SK-N-SH (cell line): ENCODE measurements around the gene ZNF816. TPM values are rescaled to one million over a fixed set of nuclear protein-coding genes. Genes with fewer than 3 reads are reported as not detected.
A peak's percentile ranks its signal among the peaks of the same experiment; 100 is the strongest.

Experiments used
- CTCF ChIA-PET: fragments of 300-600, 350-600 bp; formaldehyde crosslinking; extraction: SDS; loops from one replicate; lab custom pipeline; 2021; lab: Yijun Ruan, JAX
- POLR2A ChIA-PET: fragments of 350-600 bp; sonication (Branson Sonifier 250); formaldehyde crosslinking; extraction: SDS; loops from one replicate; lab custom pipeline; 2020; ENCODE audit warnings: antibody characterized with exemption, inconsistent platforms; lab: Yijun Ruan, JAX
- DNase-seq: peaks from one replicate; pipeline ENCODE4 v3.0.0; 2012
- H2AFZ ChIP-seq: fragments of 200-600 bp; sonication (generic); 2 replicates; pipeline ENCODE4 v1.8.1; 2016; ENCODE audit warnings: antibody characterized with exemption, mild to moderate bottlenecking, low read depth
- H3F3A ChIP-seq: fragments of 200-600 bp; sonication (generic); replicated peaks from 2 replicates; pipeline ENCODE3; 2016; ENCODE audit warnings: antibody characterized with exemption, mild to moderate bottlenecking; ENCODE audit not compliant: insufficient read depth
- H3K27ac ChIP-seq, 2 experiments: fragments of 200-500 bp in 1 of 2; fragments of 200-600 bp in 1 of 2; sonication (Bioruptor generic) in 1 of 2; sonication (generic), shearing (Covaris generic) in 1 of 2; 2 replicates each; pipeline versions ENCODE4 v1.5.1 to v1.6.1; 2014 to 2016; ENCODE audit warnings: low read depth in 2 of 2, inconsistent platforms in 1 of 2, low read length in 1 of 2, mild to moderate bottlenecking in 1 of 2, mixed read lengths in 1 of 2
- H3K27me3 ChIP-seq: fragments of 200-600 bp; sonication (generic), shearing (Covaris generic); 2 replicates; pipeline ENCODE4 v1.6.1; 2016; ENCODE audit warnings: mixed run types; ENCODE audit not compliant: insufficient read depth
- H3K36me3 ChIP-seq, 2 experiments: fragments of 200-500 bp in 1 of 2; fragments of 200-600 bp in 1 of 2; sonication (Bioruptor generic) in 1 of 2; sonication (generic) in 1 of 2; replicated peaks in 1 of 2; 2 replicates each; pipeline versions ENCODE3 to v1.5.1; 2014 to 2016; ENCODE audit warnings: low read length in 1 of 2, mild to moderate bottlenecking in 1 of 2; ENCODE audit not compliant: insufficient read depth in 2 of 2, control insufficient read depth in 1 of 2
- H3K4me1 ChIP-seq, 2 experiments: fragments of 200-500 bp in 1 of 2; fragments of 200-600 bp in 1 of 2; sonication (Bioruptor generic) in 1 of 2; sonication (generic), shearing (Covaris generic) in 1 of 2; 2 replicates each; pipeline versions ENCODE4 v1.5.1 to v1.6.1; 2014 to 2016; ENCODE audit warnings: low read depth in 1 of 2, low read length in 1 of 2, mixed run types in 1 of 2; ENCODE audit not compliant: insufficient read depth in 2 of 2, control insufficient read depth in 1 of 2
- H3K4me2 ChIP-seq: fragments of 200-600 bp; sonication (generic), shearing (Covaris generic); 2 replicates; pipeline ENCODE4 v1.6.1; 2017; ENCODE audit warnings: mixed run types
- H3K4me3 ChIP-seq, 2 experiments: fragments of 200-500 bp in 1 of 2; fragments of 200-600 bp in 1 of 2; sonication (Bioruptor generic) in 1 of 2; sonication (generic), shearing (Covaris generic) in 1 of 2; 2 replicates each; pipeline versions ENCODE4 v1.5.1 to v1.8.1; 2014 to 2016; ENCODE audit warnings: low read depth in 2 of 2, inconsistent platforms in 1 of 2, low read length in 1 of 2, mild to moderate bottlenecking in 1 of 2, mixed read lengths in 1 of 2, moderate library complexity in 1 of 2
- H3K79me2 ChIP-seq: fragments of 200-600 bp; sonication (generic); 2 replicates; pipeline ENCODE4 v1.8.1; 2017; ENCODE audit warnings: mild to moderate bottlenecking; ENCODE audit not compliant: insufficient read depth
- H3K9ac ChIP-seq: fragments of 200-600 bp; sonication (generic); 2 replicates; pipeline ENCODE4 v1.6.1; 2017; ENCODE audit warnings: mixed run types
- H3K9me2 ChIP-seq: fragments of 200-600 bp; sonication (generic); 2 replicates; pipeline ENCODE4 v1.6.1; 2017; ENCODE audit warnings: mixed run types
- H3K9me3 ChIP-seq: fragments of 200-600 bp; sonication (generic); 2 replicates; pipeline ENCODE4 v1.6.1; 2017; ENCODE audit warnings: mixed run types, mild to moderate bottlenecking, moderate library complexity
- H4K20me1 ChIP-seq: fragments of 200-600 bp; sonication (generic); 2 replicates; pipeline ENCODE4 v1.6.1; 2017; ENCODE audit warnings: mild to moderate bottlenecking, mixed run types; ENCODE audit not compliant: insufficient read depth
- FOSL2 ChIP-seq: IDR thresholded peaks from 2 replicates; pipeline ENCODE4 v1.4.0; 2012; ENCODE audit warnings: low read depth, mild to moderate bottlenecking, moderate library complexity, borderline replicate concordance
- FOXJ3 ChIP-seq: sonication (generic); formaldehyde crosslinking; IDR thresholded peaks from 2 replicates; pipeline ENCODE4 v1.5.1; 2020; ENCODE audit warnings: mild to moderate bottlenecking, missing genetic modification reagents
- GABPA ChIP-seq: IDR thresholded peaks from 2 replicates; pipeline ENCODE4 v1.4.0; 2012; ENCODE audit warnings: low read depth, mild to moderate bottlenecking
- MXI1 ChIP-seq: IDR thresholded peaks from 2 replicates; pipeline ENCODE4 v1.6.1; 2012; ENCODE audit warnings: mild to moderate bottlenecking, low read depth, low read length, improper control_type of control experiment
- RAD21 ChIP-seq: IDR thresholded peaks from 2 replicates; pipeline ENCODE4 v1.6.1; 2012; ENCODE audit warnings: mild to moderate bottlenecking, low read length
- RCOR1 ChIP-seq: fragments of 150-350 bp; IDR thresholded peaks from 2 replicates; pipeline ENCODE4 v1.6.1; 2017; ENCODE audit warnings: antibody characterized with exemption, low read length
- SMC3 ChIP-seq: IDR thresholded peaks from 2 replicates; pipeline ENCODE4 v1.6.1; 2012; ENCODE audit warnings: low read depth, low read length, improper control_type of control experiment
- TCF12 ChIP-seq: IDR thresholded peaks from 2 replicates; pipeline ENCODE4 v1.4.0; 2012
- WGBS: methylation state at CpG from one replicate; pipeline ENCODE4 v1.1.6; 2017; ENCODE audit warnings: low lambda C conversion rate; 5-methylcytosine and 5-hydroxymethylcytosine counted together
- polyA plus RNA-seq, 3 experiments: library from polyadenylated mRNA; depleted of rRNA; stranded (reverse); fragments of >200 nt; gene quantifications; 2 replicates each; pipeline ENCODE4 v1.2.3, GENCODE V29; 2012
- TF ChIP-seq, protein P1 (sequence below): fragments of 200-600 bp; sonication (generic); IDR thresholded peaks from 2 replicates; pipeline ENCODE4 v1.6.1; 2017; ENCODE audit warnings: antibody characterized with exemption, mild to moderate bottlenecking, moderate library complexity
- TF ChIP-seq, protein P2 (sequence below): fragments of 150-350 bp; IDR thresholded peaks from 2 replicates; pipeline ENCODE4 v1.6.1; 2017; ENCODE audit warnings: antibody characterized with exemption, low read length, low read depth, borderline replicate concordance
- TF ChIP-seq, protein P3 (sequence below): IDR thresholded peaks from 2 replicates; pipeline ENCODE4 v1.4.0; 2012; ENCODE audit warnings: low read depth
- TF ChIP-seq, protein P4 (sequence below): fragments of 150-350 bp; IDR thresholded peaks from 2 replicates; pipeline ENCODE4 v1.6.1; 2016; ENCODE audit warnings: mild to moderate bottlenecking, low read depth, low read length

Gene ZNF816
- polyA plus RNA-seq, 1 of the 3 experiments (the other 2 are of a cell fraction) = 1.8 TPM

DNA sequence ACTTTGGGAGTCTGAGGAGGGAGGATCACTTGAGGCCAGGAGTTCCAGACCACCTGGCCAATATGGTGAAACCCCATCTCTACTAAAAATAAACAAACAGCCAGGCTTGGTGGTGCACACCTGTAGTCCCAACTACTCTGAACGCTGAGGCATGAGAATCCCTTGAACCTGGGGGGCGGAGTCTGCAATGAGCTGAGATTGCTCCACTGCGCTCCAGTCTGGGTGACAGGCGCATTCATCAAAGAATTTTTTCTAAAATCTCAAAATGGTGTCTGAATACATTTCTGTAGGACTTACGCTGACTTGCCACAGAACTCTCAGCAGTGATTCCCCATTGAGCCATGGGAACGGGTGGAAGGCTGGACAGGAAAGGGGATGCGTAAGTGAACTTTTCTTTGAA is 33.0 kb upstream of the ZNF816 start:
- ChIA-PET POLR2A (no interaction called here), CTCF (no interaction called here)
- no peaks in the 10 kb centered on the region for H4K20me1 ChIP-seq
- WGBS = 71% methylated on average over 7 of the region's 7 CpGs
- no peaks in the 10 kb centered on the region for H3K9me2 ChIP-seq
- no peak overlapping the region for H3K4me3 ChIP-seq
- H3K9me3 ChIP-seq = no peaks in the 10 kb centered on the region
- H3K4me1 ChIP-seq = peaks cover 3 to 4% of the 10 kb centered on the region in 2 experiments; a peak in 2 of 4 replicates
- H3K79me2 ChIP-seq = no peaks in the 10 kb centered on the region
- H3K27me3 ChIP-seq = no peaks in the 10 kb centered on the region
- no peak overlapping the region for H2AFZ ChIP-seq
- no peak overlapping the region for H3K9ac ChIP-seq
- no peak overlapping the region for H3K27ac ChIP-seq
- no peaks in the 10 kb centered on the region for H3K36me3 ChIP-seq
- no peak for DNase-seq
- H3K4me2 ChIP-seq = no peak overlapping the region
- TF ChIP-seq TCF12 = no peak
- TF ChIP-seq, protein P1, sequence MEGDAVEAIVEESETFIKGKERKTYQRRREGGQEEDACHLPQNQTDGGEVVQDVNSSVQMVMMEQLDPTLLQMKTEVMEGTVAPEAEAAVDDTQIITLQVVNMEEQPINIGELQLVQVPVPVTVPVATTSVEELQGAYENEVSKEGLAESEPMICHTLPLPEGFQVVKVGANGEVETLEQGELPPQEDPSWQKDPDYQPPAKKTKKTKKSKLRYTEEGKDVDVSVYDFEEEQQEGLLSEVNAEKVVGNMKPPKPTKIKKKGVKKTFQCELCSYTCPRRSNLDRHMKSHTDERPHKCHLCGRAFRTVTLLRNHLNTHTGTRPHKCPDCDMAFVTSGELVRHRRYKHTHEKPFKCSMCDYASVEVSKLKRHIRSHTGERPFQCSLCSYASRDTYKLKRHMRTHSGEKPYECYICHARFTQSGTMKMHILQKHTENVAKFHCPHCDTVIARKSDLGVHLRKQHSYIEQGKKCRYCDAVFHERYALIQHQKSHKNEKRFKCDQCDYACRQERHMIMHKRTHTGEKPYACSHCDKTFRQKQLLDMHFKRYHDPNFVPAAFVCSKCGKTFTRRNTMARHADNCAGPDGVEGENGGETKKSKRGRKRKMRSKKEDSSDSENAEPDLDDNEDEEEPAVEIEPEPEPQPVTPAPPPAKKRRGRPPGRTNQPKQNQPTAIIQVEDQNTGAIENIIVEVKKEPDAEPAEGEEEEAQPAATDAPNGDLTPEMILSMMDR = no peak
- TF ChIP-seq, protein P2, sequence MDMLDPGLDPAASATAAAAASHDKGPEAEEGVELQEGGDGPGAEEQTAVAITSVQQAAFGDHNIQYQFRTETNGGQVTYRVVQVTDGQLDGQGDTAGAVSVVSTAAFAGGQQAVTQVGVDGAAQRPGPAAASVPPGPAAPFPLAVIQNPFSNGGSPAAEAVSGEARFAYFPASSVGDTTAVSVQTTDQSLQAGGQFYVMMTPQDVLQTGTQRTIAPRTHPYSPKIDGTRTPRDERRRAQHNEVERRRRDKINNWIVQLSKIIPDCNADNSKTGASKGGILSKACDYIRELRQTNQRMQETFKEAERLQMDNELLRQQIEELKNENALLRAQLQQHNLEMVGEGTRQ = no peak
- TF ChIP-seq GABPA = no peak
- no peak for TF ChIP-seq FOSL2
- H3F3A ChIP-seq = peaks cover 3% of the 10 kb centered on the region

DNA sequence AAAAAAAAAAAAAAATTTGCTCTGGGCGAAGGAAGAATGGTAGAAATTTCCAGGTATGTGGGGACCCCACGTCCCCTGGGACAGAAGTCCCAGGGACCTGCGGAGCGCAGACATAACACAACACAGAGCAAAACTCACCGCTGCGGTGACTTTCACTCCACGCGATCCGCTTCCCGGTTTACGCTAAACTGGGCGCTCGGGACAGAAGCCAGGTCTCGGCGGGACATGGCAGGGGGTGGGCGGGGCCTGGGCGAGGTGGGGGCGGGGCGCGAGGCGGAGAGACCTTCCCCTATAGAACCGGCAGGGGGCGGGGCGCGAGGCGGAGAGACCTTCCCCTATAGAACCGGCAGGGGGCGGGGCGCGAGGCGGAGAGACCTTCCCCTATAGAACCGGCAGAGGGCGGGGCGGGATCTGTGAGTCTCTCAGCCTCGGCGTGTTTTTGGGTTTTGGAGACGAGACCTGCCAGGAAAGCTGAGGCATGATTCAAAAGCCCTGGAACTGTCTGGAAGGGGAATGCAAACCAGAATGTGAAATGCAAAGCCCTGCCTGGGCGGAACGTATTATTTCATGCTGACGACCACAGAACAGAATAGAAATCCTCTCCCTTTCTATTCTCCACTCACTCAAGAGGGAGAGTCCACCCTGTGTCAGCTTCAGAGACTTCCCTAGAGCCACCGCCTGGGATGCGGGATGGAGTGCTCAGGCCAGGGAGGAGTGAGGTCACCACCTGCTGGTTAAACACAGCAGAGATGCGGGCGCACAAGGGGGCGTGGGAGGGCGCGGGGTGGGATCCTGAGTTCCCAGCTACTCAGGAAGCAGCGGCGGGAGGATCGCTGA is 30.9 kb upstream of the ZNF816 start:
- TF ChIP-seq, protein P3, sequence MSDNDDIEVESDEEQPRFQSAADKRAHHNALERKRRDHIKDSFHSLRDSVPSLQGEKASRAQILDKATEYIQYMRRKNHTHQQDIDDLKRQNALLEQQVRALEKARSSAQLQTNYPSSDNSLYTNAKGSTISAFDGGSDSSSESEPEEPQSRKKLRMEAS = peak; percentile 9; the same call in 1 of the 2 replicates
- TF ChIP-seq FOXJ3 (CRISPR knock-in tag) (no peak), RAD21 (peak; percentile 61), SMC3 (peak; percentile 19; the same call in 1 of the 2 replicates), RCOR1 (no peak), MXI1 (0 out of 2 replicates have a peak, but pooled peaks have one; percentile 4)
- TF ChIP-seq, protein P4, sequence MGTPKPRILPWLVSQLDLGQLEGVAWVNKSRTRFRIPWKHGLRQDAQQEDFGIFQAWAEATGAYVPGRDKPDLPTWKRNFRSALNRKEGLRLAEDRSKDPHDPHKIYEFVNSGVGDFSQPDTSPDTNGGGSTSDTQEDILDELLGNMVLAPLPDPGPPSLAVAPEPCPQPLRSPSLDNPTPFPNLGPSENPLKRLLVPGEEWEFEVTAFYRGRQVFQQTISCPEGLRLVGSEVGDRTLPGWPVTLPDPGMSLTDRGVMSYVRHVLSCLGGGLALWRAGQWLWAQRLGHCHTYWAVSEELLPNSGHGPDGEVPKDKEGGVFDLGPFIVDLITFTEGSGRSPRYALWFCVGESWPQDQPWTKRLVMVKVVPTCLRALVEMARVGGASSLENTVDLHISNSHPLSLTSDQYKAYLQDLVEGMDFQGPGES = no peak
- TF ChIP-seq, protein P1 = peak; percentile 44
- H3K79me2 ChIP-seq = no peaks in the 10 kb centered on the region
- H3K9me2 ChIP-seq = no peaks in the 10 kb centered on the region
- peak overlapping the region; percentile 47 to 65 for H3K4me3 ChIP-seq
- H3K9ac ChIP-seq = peak overlapping the region; percentile 14; the same call in 1 of the 2 replicates
- no peaks in the 10 kb centered on the region for H3K27me3 ChIP-seq
- peak overlapping the region; percentile 78 for H3K4me2 ChIP-seq
- no peaks in the 10 kb centered on the region for H3K36me3 ChIP-seq
- DNase-seq = peak; percentile 94
- ChIA-PET POLR2A (interaction anchor here (0.9 kb wide), 1 partner anchor 172 kb away, joined by 3 read pairs; no protein-coding TSS in a partner anchor), CTCF (interaction anchor here (0.6 to 1.4 kb wide), 16 partner anchors 9 to 368 kb away, joined by 3 to 7 read pairs (median 3); partner anchors contain the start of gene ZNF816)
- peaks cover 3% of the 10 kb centered on the region for H3F3A ChIP-seq
- H2AFZ ChIP-seq = peak overlapping the region; percentile 71; the same call in 1 of the 2 replicates
- no peaks in the 10 kb centered on the region for H4K20me1 ChIP-seq
- peaks cover 3 to 4% of the 10 kb centered on the region in 2 experiments; a peak in 2 of 4 replicates for H3K4me1 ChIP-seq
- H3K9me3 ChIP-seq = no peaks in the 10 kb centered on the region
- WGBS = 13% methylated on average over 41 of the region's 50 CpGs
- H3K27ac ChIP-seq = peak overlapping the region in 1 of 2 experiments; percentile 51; a peak in 2 of 4 replicates
